KG1 (cell line): Measurements from ENCODE around the gene DESI1.
"Not testable (repeated sequence)": the region's sequence is repeated elsewhere in the genome, so short reads cannot be mapped to it uniquely, and the experiment has no call there.

Experiments used
- DNase-seq: peaks from one replicate; lab custom pipeline; 2025; lab: John Stamatoyannopoulos, UW

Gene DESI1

GRCh38 chr22:41585898-41586297 is 34.9 kb downstream of the DESI1 start:
- no peak for DNase-seq

DNA sequence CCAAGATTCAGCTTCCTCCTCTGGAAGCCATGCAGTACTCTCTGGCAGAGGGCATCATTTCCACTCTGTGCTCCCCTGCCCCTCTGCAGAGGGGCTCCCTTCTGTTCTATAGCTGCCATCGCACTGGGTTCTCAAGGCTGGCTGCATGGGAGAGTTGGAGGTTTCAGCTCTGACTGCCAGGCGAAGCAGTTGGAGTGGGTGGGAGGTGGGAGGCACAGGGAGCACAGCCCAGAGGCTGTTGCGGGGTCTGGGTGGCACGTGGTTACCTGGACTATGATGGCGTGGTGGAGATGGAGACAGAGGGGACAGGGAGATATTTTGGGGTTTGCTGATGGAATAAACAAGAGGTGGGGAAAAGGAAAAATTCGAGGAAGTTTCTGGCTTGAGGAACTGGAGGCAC is 36.0 kb downstream of the DESI1 start:
- no peak for DNase-seq

DNA sequence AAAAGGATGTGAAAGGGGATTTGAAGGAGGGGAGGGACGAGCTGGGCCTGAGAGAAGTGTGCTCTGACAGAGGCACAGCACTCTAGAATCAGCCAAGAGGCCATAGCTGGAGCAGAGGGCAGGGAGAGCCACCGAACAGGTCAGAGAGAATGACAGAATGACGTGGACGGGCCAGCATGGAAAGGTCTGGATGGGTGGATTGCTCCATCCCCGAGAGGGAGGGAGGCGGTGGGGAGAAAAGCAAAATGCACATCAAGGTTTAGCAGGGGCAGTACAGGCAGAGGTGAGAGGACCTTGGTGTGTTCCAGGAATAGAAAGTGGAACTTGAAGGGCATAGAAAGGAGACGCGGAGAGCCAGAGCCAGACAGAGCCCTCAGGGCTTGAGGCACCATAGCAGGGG is 38.1 kb downstream of the DESI1 start:
- no peak for DNase-seq

GRCh38 chr22:41579997-41580355 is 40.9 kb downstream of the DESI1 start:
- DNase-seq, result no peak

DNA sequence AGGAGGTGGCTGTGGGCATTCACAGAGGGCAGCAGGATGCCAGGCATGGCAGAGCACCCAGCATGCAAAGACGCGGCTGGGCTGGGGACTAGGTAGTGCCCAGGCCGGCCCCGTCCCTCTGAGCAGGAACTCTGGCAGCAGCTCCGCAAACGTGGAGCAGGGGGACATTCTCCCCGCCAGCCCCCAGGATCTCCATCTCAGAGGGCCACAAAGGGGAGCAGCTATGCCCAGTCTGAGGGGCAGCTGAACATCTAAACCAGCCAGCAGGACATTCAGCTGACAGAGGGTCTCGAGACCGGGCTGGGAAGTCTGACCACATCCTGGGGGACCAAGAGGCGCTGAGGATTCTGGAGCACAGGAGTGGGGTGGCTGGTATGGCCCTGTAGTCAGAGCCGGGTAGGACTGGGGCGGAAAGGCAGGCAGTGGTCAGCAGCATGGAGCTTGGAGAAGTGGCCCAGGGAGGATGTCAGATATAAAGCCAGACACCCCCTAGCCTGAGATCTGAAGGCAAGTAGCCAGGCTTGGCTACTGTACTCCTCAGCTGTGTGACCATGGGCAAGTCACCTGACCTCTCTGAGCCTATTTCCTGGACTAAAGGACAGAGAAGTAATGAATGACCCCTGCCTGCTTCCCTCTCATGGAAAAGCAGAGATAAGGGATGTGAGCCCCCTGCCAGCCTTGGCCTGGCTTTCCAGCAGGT is 41.4 kb downstream of the DESI1 start:
- no peak for DNase-seq

- DNase-seq, result no peak
These were observed 42.0 kb downstream of the DESI1 start for GRCh38 chr22:41578818-41579217.

GRCh38 chr22:41578114-41578513 is 42.7 kb downstream of the DESI1 start:
- DNase-seq, result no peak

DNA sequence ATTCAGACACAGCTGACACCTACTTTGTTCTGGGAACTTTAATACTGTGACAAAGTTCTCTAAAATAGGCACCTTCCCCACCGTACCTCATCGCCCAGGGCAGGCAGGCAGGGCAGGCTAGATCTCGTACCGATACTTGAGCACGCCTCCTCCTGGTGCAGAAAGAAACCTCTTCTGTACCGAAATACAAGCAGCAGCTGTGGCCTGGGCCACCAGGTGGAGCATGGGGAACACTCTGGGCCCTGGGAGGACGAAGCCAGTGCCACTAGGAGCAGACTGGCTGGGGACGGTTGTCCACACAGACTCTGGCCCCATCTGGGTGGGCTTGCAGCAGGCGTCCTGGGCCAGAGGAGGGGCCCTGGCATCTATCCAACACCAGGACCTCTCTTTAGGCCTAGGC is 44.0 kb downstream of the DESI1 start:
- no peak for DNase-seq

- no peak for DNase-seq
These were observed 45.3 kb downstream of the DESI1 start for GRCh38 chr22:41575533-41575932.

- no peak for DNase-seq
These were observed 45.9 kb downstream of the DESI1 start for GRCh38 chr22:41574847-41575381.

DNA sequence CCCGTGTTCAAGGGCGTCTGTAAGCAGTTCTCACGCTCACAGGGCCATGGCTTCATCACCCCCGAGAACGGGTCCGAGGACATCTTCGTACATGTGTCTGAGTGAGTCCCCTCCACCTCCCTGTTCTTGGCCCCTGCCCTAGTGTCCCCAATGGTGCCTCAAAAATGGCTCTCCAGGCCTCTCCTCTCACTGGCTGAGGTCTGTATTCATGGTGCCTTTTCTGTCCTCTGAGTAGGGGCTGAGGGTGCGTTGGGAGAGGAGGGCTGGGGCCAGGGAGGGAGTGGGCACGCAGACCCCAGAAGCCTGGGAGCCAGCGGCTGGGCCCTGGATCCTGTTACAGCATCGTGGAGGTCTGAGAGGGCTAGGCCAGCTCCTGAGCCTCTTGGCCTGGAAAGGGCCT is 47.2 kb downstream of the DESI1 start:
- DNase-seq, result no peak

GRCh38 chr22:41572305-41572704 is 48.5 kb downstream of the DESI1 start:
- not testable (repeated sequence) for DNase-seq

DNA sequence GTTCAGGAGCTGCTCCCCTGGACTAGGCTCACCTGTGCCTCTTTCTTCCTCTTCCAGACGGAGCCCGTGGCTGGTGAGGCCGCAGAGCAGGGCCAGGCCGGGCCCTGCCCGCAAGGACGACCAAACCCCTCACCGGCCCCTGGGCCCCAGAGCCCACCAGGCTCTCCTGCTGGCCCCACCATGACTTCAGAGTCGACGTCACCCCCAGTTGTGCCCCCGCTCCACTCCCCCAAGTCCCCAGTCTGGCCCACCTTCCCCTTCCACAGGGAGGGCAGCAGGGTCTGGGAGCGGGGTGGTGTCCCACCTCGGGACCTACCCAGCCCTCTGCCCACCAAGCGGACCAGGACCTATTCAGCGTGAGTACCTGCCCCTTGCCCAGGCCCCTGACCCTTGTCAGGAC is 49.1 kb downstream of the DESI1 start:
- no peak for DNase-seq

DNA sequence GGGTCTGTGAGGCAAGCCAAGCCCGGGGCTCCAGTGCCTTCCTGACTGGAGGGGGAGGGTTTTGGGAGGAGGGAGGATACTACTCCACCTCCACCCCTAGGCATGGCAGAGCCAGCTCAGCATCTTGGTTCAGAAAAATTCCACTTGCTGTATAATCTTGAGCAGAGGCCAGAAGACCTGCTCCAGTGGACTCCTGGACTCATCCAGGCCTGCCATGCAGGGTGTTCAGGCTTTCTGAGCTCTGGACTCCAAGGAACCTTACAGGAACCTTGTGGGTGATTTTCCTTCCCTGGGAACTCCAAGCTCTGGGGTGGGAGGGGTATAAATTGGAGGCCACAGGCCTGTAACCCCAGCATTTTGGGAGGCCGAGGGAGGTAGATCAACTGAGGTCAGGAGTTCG is 50.6 kb downstream of the DESI1 start:
- no peak for DNase-seq

DNA sequence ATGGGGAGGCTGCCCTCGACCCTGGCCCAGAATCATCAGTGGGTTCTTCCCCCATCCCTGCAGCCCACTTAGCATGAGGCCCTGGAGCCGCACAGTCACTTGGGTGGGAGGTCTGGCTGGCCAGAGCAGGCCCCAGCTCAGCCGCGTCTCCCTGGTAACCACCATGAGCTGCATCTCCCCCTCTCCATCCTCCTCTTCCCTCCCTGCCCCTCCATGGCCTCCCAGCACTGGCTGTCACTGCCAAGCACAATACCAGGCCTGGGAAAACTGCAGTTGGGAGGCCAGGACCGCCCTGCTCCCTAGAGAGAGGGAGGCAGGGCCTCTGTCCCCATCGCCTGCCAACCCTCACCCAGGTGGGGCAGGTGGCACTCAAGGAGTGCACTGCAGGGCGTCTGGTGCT is 52.0 kb downstream of the DESI1 start:
- no peak for DNase-seq

GRCh38 chr22:41567512-41567768 is 53.4 kb downstream of the DESI1 start:
- DNase-seq, result no peak

GRCh38 chr22:41565403-41566054 is 55.3 kb downstream of the DESI1 start:
- DNase-seq, result no peak

DNA sequence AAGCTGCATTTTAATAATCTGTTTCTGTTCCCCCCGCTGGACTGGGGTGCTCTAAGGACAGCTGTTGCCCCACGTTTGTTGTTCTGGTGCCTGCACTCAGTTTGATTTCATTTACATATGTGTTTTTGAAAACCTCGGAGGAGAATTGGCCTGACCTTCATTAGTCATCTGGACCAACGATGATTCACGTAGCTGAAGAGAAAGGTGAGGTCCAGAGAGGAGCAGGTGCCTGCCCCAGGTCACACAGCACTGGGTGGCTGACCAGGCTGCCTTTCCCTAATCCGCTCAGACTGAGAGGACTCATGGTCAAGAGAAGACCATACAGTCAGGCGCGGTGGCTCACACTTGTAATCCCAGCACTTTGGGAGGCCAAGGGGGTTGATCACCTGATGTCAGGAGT is 56.3 kb downstream of the DESI1 start:
- DNase-seq, result no peak

- DNase-seq, result no peak
These were observed 57.7 kb downstream of the DESI1 start for GRCh38 chr22:41563051-41563711.

DNA sequence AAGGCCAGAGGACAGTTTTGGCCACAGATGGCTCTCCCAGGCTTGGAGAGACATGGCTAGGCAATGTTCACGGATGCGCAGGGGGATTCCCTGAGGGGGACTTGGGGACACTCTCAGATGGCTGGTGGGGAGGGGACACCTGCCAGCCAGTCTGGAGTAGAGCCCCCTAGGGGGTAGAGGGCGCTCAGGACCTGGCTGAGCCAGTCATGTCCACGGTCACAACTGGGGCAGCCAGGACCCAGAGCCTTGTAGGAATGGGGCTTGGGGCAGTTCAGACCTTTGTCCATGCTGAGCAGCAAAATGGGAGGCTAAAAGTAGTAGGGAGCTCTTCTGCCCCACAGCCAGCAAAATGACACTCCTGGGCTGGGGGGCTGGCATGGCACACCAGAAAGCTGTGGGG is 58.4 kb downstream of the DESI1 start:
- no peak for DNase-seq

GRCh38 chr22:41561788-41562187 is 59.1 kb downstream of the DESI1 start:
- DNase-seq, result no peak

- no peak for DNase-seq
These were observed 59.5 kb downstream of the DESI1 start for GRCh38 chr22:41561335-41561734.

DNA sequence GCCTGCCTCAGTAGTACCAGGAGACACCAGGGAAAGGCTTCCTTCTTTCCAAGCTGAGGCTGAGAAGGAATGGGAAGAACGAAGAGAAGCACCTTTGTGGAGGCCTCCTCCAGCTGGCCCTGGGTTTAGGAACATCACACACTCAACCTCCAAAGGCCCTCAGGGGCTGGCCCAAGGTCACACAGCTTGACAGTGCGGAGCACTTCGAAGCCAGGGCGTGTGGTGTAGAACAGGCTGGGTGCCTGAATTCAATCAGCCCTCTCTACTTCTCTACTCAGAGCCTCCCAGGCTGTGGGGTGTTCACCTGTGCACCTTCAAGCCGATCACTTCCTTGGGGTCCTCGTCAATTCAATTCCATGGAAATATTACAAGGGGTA is 60.8 kb downstream of the DESI1 start:
- no peak for DNase-seq

DNA sequence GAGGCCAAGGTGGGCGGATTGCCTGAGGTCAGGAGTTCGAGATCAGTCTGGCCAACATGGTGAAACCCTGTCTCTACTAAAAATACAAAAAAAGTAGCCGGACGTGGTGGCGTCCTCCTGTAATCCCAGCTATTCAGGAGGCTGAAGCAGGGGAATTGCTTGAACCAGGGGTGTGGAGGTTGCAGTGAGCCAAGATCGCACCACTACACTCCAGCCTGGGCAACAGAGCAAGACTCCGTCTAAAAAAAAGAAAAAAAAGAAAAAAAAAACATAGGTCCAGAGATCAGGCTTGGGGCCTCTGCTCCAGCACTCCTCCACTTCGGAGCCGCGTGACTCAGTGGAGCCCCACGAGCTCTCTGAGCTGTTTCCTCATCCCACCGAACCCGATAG is 62.6 kb downstream of the DESI1 start:
- DNase-seq, result not testable (repeated sequence)
